ENCODE measurements around the gene SBK2.
"Not testable (repeated sequence)": the region's sequence is repeated elsewhere in the genome, so short reads cannot be mapped to it uniquely, and the experiment has no call there.

The SBK2 gene

GRCh38 chr19:55535173-55535964, 1.6 kb downstream of the SBK2 start:
- no peak for DNase-seq

- DNase-seq: not testable (repeated sequence)
Observed at GRCh38 chr19:55534280-55534679, 2.7 kb downstream of the SBK2 start.

GRCh38 chr19:55530996-55531395, 5.9 kb downstream of the SBK2 start:
- no peak for DNase-seq

GRCh38 chr19:55529636-55530234, 7.2 kb downstream of the SBK2 start:
- DNase-seq: no peak

- no peak for DNase-seq
Observed at GRCh38 chr19:55528030-55528803, 8.7 kb downstream of the SBK2 start.

GRCh38 chr19:55527197-55528029, 9.5 kb downstream of the SBK2 start:
- no peak for DNase-seq

- DNase-seq: no peak
Observed at GRCh38 chr19:55526216-55527196, 10.4 kb downstream of the SBK2 start.

GRCh38 chr19:55525289-55526101, 11.4 kb downstream of the SBK2 start:
- no peak for DNase-seq

- no peak for DNase-seq
Observed at GRCh38 chr19:55520691-55521292, 16.1 kb downstream of the SBK2 start.

- DNase-seq: no peak
Observed at GRCh38 chr19:55519451-55520311, 17.3 kb downstream of the SBK2 start.

- DNase-seq: peak; percentile 96
Observed at GRCh38 chr19:55516878-55517620, 19.9 kb downstream of the SBK2 start.

GRCh38 chr19:55508120-55508519, 28.8 kb downstream of the SBK2 start:
- no peak for DNase-seq

GRCh38 chr19:55504981-55505380, 32.0 kb downstream of the SBK2 start:
- DNase-seq: no peak

GRCh38 chr19:55504252-55504603, 32.7 kb downstream of the SBK2 start:
- no peak for DNase-seq

- DNase-seq: peak; percentile 96
Observed at GRCh38 chr19:55503502-55504251, 33.3 kb downstream of the SBK2 start.

GRCh38 chr19:55503157-55503501, 33.8 kb downstream of the SBK2 start:
- DNase-seq: no peak

- DNase-seq: no peak
Observed at GRCh38 chr19:55502197-55502952, 34.6 kb downstream of the SBK2 start.
